Measurements from ENCODE around the gene LRSAM1.

LRSAM1 gene

DNA sequence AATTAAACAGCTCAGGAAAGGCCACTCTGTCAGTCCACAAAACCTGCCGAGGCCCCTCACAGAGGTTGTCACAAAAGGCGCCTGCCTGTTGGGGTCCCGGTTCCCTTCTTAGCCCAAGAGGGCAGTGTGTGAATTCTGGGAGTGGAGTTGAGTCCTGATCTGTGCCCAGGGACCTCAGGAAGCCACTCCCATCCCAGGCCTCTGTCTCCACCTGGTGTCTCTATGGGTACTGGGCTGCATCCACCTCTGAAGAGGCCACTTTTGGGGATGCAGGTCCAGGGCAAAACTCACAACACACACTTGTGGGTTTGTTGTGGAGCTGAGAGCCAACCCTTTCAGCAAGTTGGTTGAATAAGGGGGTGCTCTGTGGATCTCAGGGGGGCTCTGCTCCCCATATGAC is 86.5 kb downstream of the LRSAM1 start:
- no peak for DNase-seq

DNA sequence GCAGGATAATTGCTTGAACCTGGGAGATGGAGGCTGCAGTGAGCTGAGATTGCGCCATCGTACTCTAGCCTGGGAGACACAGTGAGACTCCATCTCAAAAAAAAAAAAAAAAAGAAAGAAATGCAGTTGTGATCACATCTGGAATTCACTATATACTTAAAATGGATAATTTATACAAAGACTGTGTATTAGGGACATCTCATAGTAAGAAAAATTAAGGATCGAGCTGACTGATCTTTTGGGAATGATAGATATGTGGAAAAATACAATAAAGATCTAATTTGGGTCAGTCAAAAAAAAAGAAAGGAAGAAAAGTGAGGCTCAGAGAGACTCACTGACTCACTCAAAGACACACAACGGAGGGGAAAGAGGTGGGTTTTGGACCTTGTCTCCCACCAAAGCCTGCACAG is 87.5 kb downstream of the LRSAM1 start:
- no peak for DNase-seq

DNA sequence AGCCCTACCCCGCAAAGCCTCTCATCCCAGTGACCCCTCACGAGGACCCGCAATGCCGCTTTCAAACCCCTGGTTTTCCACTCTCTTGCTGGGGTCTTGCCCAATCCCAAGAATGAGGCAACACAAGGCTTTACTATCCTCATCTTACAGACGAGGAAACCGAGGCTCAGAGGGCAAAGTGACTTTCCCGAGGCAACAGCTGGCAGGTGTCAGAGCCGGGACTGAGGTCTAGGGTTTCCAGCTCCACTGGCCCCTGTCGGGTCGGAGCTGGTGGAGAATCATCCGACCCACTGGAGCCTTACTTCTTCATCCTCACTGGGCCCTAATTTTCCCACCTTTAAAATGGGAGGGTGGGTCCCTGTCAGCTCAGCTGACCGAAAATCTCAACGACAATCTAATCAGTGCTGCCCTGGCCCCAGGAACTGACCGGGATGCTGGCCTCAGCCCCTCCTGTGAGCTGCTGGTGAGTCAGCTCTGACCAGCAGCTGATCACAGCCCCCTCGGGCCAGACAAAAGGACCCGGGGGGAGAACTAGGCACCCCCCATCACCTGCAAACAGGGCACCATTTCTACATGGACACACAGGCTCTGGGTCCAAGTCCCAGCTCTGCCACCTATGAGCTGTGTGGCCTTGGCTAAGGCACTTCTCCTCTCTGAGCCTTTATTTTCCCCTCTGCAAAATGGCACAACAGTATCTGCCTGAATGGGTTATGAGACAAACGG is 88.1 kb downstream of the LRSAM1 start:
- DNase-seq, result no peak

DNA sequence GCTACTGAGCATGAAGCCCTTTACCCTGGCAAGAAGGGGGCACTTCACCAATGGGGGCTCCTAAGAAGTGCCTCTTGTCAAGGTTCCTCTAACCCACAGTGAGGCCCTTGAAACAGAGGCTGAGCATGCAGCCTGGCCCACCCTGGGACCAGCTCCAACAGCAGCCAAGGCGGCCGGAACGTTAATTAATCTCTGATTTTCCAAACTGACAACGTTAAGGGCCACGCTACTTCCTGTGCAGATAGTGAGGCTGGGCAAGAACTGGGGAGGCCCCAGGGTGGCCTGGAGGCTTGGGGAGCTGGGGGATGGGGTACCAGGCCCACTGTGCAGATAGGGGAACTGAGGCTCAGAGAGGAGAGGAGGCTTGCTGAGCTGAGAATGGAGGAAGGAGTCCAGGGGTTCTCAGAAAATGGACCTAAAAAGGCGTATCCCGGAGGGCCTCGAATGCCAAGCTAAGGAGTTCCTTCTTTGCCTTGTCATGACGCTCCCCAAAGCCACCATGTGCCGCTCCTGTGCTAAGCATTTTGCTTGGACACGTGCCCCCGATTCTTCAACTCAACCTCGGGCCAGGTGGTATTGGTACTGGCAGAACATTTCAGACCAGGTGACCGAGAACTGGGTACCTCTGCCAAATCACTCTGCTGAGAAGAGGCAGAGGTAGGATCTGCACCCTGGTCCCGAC is 88.8 kb downstream of the LRSAM1 start:
- DNase-seq, result no peak

DNA sequence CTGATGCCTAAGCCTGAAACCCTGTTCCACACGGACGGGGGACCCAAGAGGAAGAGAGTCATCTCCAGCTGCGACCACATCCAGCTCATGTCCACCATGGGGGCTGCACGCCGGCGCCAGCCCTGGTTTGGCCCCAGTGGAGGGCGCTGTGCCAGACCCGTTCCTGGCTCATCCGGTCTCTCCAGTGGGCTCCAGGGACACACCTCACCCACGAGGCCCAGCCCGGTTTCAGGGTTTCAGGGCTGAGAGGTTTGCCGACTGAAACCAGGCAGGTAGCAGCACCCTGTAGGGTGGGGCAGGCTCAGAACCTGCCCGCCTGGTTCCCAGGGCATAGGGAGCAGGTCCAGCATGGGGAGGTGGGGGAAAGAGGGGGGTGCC is 89.3 kb downstream of the LRSAM1 start:
- no peak for DNase-seq

DNA sequence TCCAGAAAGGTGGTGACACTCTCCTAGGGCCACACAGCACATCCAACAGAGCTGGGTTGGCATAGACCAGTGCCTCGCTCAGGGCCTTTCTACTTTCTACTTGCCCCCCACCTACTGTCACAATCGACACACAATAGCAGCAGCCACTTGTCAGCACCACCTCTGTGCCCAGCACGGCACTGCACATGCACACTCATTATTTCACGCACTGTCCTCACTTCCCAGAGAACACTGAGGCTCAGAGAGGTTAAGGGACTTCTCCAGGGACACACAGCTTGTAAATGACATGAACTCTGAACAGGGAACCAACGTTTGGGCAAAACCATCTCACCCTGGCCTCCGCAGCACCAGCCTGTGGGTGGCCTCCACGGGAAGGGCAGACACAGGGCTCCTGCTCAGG is 89.9 kb downstream of the LRSAM1 start:
- DNase-seq, result no peak

DNA sequence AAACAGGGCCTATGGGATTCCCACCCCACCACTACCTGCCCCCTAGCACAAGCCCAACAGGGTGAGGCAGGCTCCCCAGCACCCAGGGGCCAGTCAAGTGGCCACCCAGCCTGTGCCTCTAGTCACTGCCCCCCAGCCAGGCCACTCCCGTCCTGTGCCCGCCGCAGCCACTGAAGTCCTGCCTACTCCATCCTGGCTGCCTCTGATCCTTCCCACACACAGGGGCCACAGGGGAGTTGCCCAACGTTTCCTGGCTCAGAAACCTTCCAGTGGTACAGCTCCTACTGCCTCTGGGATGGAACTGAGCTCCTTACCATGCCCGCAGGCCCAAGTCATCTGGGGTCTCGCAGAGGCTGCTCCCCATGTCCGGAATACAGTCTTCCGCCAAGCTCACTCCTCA is 90.6 kb downstream of the LRSAM1 start:
- DNase-seq, result no peak

DNA sequence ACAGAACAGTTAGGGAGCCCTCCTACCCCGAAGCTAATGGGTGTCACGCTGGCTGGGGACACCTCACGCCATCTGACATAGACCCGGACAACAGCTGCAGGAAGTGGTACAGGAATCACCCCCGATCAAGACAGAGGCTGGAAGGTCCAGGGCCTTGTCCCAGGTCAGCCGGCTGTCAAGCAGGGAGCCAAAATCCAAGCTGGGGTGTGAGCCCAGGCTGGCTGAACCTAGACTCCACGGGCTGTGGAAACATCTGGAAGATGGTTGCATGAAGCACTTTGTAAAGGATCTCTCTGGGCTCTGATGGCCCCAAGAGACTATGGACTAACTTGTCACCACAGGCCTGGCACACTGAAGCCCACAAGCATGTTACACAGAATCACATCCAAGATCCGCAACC is 91.9 kb downstream of the LRSAM1 start:
- DNase-seq, result no peak

DNA sequence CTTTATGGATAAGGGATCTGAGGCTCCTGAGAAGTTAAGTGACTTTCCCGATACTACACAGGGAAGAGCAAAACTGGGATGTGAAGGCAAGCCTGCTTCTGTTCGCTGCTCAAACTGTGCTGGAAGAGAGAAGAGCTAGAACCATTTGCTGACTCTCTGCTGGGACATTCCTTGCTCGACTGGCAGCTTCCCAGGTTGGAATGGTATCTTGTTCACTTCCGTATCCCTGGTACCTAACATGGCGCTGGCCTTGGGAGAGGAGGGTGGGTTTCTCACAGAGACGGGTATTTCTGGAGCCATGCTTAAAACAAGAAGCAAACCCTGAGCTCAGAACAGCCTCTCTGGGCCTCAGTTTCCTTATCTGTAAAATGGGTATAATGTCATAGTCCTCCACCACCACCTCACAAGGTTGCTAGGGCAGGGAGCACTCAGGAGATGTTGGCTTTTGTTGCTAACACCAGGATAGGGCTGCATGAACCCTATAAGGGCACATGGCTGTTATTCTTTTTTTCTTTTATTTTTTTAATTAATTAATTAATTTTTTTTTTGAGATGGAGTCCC is 92.7 kb downstream of the LRSAM1 start:
- DNase-seq, result no peak

DNA sequence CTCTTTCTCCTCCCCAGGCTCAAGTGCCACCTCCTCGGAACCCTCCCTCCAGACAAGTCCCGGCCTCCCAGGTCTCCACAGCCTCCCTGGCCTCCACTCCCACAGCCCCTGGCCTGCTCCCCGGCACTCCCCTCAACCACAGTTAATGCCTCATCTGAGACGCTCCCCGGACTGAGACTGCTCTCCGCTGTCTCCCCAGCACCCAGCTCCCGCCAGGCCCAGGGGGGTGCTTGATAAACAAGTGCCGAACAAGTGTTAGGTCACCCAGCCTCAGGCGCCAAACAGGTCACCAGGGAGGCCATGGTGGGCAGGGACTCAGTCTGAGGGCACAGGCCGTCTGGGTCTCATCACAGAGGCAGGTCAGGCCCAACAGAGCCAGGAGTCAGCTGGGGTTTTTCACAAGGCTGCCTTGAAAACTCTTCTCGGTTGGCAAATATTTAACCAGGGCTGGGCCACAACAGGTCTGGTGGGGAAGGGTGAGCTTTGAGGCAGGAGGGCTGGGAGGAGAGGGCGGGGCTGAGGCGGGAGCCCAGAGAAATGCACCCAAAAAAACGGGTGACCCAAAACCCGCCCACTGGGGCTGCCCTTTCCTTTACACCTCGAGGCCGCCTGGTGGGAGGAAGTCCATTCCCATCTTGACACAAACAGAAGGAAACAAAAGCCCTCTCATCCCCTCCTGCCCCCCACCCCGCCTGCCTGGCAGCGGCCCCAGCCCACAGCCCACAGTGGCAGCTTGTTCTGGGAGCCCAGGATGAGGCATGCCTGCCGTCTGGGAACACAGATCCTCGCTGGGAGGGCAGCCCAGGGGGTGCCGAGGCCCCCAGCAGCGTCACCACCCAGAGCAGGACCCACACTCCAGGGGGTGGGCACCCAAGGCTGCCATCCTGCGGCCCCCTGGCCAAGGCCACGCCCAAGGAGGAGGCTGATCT is 94.2 kb downstream of the LRSAM1 start:
- no peak for DNase-seq

DNA sequence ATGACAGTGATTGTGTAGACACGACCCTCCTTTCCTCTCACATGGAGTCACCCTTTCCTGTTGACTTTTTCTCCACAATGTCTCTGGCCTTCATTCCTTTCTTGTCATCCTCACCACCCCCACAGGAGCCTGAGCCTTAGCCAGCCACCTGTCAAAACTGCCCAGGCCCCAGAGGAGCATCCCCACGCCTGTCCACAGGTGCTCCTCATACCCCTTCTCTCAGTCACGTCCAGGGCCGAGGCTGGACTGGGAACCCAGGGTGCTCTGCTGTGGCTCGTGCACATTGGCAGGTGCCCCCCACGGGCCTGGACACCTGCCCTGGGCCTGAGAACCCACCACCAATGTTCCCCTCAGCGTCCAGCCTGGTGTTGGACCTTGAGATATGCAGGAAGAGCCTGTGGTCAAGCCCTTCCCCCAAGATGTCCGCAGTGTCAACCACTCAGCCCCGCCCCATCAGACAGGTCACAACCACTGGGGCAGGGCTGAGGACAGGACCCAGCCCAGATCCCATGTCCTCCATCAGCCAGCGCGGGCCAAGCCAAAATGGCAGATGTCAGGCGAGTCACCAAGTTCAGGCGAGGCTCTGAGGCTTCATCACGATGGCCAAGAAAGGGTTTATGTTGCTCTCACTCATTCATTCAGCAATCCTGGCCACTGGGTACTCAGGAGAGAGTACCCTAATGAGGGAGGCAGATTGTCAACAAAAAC is 95.0 kb downstream of the LRSAM1 start:
- no peak for DNase-seq

DNA sequence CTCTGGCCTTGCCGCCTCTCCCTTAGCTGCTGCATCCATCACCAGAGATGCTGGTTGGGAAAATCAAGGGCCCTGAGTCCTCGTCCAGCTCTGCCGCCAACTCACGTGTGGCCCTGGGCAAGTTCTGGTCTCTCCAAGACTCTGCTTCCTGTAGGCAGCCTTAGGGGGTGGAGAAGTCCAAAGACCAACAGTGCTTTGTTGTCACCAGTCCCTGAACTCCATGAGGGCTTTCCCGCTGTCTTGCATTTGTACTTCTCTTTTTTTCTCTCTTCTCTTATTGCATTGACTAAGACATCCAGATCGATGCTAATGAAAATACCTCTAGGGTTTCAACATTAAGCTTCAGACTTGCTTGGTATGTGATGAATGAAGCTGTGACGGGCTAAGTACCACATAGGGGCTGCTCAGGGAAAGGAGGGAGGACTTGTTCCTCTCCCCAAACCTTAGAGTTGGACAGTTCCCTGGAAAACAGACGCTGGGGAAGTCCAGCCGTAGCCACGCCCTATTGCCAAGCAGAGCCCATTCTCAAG is 97.1 kb downstream of the LRSAM1 start:
- DNase-seq, result no peak

DNA sequence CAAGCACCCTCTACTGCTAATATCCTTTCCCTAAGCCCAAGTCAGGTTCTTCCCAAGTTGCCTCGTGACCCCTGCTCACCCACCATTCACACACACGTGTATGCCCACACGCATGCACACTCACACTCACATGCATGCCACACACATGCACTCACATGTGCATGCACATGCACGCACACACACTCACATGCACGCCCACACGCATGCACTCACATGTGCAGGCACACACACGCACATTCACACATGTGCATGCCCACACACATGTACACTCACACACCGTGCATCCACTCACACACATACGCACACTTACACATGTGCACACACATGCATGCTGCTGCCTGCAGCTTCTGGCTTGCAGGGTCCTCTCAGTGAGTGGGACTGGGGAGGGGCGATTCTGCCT is 97.9 kb downstream of the LRSAM1 start:
- DNase-seq, result no peak

DNA sequence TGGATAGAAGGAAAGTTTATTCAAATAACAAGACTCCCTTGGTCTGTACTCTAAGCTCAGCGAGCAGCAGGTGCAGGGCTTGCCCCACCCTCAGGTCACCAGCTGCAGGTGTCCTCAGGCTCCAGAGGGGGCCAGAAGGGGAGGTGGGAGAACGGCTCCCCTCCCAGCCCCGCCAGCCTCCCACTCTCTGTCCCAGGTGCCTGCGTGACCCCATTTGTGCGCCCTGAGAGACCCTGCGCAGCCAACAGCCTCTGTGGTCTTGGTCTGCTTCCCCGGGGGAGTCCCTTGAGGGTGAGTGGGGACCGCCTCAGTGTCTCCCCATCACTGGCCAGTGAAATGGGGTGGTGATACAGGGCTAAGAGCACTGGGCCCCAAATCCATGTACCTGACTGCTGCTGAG is 98.4 kb downstream of the LRSAM1 start:
- DNase-seq, result no peak

DNA sequence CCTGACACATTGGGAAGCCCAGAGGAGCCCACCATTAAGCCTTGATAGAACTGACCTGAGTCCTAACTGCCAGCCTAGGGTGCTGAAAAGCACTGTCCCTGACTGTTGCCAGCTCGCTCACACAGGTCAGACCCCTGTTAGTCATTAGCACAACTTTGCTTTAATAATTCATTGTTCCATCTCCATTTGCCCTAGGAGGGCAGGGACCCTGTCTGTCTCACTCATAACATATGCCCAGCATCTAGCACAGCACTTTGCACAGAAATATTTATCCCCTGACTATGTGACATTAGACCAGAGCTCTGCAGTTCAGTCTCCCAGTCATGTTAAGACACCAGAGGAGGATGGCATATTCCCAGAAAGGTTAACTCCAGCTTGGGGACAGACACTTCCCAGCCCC is 99.0 kb downstream of the LRSAM1 start:
- no peak for DNase-seq

DNA sequence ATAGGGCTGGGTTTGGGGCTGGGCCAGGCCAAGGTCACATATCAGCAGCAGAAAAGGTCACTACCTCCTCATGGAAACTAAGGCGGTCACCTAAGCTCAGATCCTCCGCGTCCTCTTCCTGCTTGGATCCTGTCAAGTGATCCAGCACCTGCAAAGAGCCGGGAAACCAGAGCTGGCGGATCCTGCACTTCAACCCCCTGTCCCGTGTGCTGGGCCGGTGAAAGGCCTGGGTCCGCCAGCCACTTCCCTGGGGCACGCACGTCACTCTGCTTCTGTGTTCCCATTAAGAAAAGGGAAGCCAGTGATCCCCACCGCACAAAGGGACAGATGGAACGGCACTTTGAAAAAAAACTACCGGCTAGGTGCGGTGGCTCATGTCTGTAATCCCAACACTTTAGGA is 99.4 kb downstream of the LRSAM1 start:
- no peak for DNase-seq

Data from effector CD4-positive, alpha-beta T cell (primary cell).